Uterus (tissue), 2 donors: ENCODE measurements around the gene CDK6.

Source experiments
- POLR2A ChIP-seq, 2 donors: fragments of 450-650 bp; IDR thresholded peaks; one replicate each; pipeline ENCODE4 v1.6.1; 2016; ENCODE audit warnings: antibody characterized with exemption in 2 of 2, mild to moderate bottlenecking in 1 of 2, moderate library complexity in 1 of 2
- TF ChIP-seq, protein P1 (sequence below), 4 experiments: fragments of 200-600 bp in 2 of 4; fragments of 450-650 bp in 2 of 4; sonication (generic) in 2 of 4; IDR thresholded peaks; one replicate each; pipeline ENCODE4 v1.5.1; 2016 to 2019; ENCODE audit warnings: antibody characterized with exemption in 4 of 4, mild to moderate bottlenecking in 2 of 4, moderate library complexity in 1 of 4

DNA sequence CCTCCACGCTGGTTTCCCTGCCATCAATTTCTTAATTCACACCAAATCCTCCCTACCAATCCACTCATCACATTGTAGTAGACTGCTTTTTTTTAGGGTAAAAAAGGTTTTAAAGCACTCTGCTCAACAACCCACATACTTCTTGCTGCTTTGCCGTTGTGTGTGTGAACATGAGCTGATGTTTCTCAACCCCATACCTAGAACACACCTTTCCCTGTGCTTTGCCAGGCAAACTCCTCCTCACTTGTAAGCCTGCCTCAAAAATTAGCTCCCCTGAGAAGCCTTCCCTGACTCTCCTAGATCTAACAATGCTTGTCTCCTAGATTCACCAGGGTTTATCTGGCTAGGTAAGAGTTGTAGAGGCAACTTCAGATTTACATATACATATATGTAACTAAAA, 127.2 kb downstream of the CDK6 start:
- TF ChIP-seq, protein P1, sequence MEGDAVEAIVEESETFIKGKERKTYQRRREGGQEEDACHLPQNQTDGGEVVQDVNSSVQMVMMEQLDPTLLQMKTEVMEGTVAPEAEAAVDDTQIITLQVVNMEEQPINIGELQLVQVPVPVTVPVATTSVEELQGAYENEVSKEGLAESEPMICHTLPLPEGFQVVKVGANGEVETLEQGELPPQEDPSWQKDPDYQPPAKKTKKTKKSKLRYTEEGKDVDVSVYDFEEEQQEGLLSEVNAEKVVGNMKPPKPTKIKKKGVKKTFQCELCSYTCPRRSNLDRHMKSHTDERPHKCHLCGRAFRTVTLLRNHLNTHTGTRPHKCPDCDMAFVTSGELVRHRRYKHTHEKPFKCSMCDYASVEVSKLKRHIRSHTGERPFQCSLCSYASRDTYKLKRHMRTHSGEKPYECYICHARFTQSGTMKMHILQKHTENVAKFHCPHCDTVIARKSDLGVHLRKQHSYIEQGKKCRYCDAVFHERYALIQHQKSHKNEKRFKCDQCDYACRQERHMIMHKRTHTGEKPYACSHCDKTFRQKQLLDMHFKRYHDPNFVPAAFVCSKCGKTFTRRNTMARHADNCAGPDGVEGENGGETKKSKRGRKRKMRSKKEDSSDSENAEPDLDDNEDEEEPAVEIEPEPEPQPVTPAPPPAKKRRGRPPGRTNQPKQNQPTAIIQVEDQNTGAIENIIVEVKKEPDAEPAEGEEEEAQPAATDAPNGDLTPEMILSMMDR (IDR thresholded peaks at IDR 0.05): no peak
- no peak for TF ChIP-seq POLR2A (IDR thresholded peaks at IDR 0.05)
